CD4-positive, alpha-beta T cell treated with Interleukin-21 for 1 hour (primary cell): ENCODE measurements around the gene PHF23.

Experiments
- DNase-seq: peaks from one replicate; pipeline ENCODE4 v3.0.0-alpha.2; 2020

PHF23 gene

GRCh38 chr17:7239091-7240027 lies at the start of gene PHF23:
PHF23 (minus strand) TSS chr17:7239457; CDS start chr17:7239279, 178 bp downstream.
- peak; percentile 99 for DNase-seq

GRCh38 chr17:7285679-7286078 lies 46.4 kb upstream of the PHF23 start:
- no peak for DNase-seq

- DNase-seq: no peak
Measured at GRCh38 chr17:7284911-7285310, 45.7 kb upstream of the PHF23 start.

DNA sequence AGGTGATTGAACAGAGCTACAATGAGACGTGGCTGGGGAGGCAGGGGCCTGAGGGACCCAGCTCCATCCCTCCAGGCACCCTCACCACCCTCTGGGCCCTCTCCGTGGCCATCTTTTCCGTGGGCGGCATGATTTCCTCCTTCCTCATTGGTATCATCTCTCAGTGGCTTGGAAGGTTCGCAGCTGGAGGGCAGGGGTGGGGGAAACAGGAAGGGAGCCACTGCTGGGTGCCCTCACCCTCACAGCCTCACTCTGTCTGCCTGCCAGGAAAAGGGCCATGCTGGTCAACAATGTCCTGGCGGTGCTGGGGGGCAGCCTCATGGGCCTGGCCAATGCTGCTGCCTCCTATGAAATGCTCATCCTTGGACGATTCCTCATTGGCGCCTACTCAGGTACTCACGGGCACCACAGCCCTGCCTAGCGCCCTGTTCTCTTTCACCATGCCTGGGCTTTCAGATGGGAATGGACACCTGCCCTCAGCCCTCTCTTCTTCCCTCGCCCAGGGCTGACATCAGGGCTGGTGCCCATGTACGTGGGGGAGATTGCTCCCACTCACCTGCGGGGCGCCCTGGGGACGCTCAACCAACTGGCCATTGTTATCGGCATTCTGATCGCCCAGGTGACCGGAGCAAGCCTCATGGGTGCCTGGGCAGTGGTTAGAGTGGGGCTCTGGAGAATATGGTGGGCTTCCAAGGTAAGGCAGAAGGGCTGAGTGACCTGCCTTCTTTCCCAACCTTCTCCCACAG lies 44.4 kb upstream of the PHF23 start:
- no peak for DNase-seq

GRCh38 chr17:7282752-7283321 lies 43.6 kb upstream of the PHF23 start:
- no peak for DNase-seq

GRCh38 chr17:7281953-7282751 lies 42.9 kb upstream of the PHF23 start:
- no peak for DNase-seq

DNA sequence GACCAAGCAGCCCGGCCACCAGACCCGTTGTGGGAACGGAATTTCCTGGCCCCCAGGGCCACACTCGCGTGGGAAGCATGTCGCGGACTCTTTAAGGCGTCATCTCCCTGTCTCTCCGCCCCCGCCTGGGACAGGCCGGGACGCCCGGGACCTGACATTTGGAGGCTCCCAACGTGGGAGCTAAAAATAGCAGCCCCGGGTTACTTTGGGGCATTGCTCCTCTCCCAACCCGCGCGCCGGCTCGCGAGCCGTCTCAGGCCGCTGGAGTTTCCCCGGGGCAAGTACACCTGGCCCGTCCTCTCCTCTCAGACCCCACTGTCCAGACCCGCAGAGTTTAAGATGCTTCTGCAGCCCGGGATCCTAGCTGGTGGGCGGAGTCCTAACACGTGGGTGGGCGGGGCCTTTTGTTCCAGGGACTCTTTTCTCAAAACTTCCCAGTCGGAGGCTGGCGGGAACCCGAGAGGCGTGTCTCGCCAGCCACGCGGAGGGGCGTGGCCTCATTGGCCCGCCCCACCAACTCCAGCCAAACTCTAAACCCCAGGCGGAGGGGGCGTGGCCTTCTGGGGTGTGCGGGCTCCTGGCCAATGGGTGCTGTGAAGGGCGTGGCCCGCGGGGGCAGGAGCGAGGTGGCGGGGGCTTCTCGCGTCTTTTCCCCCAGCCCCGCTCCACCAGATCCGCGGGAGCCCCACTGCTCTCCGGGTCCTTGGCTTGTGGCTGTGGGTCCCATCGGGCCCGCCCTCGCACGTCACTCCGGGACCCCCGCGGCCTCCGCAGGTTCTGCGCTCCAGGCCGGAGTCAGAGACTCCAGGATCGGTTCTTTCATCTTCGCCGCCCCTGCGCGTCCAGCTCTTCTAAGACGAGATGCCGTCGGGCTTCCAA lies 42.1 kb upstream of the PHF23 start, which contains the start of gene SLC2A4:
Gene SLC2A4 (plus strand): TSS at position 645 of the 879 bp plus-strand sequence. CDS start 217 bp downstream, at position 862.
- DNase-seq: peak; percentile 90

- peak; percentile 88 for DNase-seq
Measured at GRCh38 chr17:7280519-7281073, 41.3 kb upstream of the PHF23 start.

- no peak for DNase-seq
Measured at GRCh38 chr17:7279448-7279847, 40.2 kb upstream of the PHF23 start.

DNA sequence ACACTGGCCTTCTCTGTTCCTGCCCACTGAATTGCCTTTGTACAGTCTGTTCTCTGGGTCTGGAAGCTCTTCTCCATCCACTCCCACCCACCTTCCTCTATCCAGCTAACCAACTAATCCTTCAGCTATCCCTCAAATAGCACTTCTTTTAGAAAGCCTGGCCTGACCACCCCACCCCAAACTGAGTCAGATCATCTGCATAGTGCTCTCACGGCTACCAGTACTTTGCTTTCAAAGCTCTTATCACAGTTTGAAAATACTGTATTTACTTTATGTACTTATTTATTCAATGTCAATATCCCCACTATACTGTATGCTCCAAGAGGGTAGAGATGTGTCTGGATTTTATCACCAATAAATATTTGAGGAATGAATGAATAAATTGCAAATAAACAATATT lies 27.5 kb upstream of the PHF23 start:
- no peak for DNase-seq

DNA sequence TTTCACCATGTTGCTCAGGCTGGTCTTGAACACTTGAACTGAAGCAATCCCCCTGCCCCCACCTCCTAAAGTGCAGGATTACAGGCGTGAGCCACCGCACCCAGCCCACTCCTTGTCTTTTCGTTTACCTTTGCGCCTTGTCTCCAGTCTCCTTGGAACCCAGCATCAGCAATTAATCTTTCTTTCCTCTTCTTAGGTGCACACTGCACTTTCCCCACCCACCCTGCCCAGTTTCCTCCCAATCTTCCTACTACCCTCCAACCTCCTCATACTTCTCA lies 24.5 kb upstream of the PHF23 start:
- no peak for DNase-seq

- DNase-seq: no peak
Measured at GRCh38 chr17:7262935-7263800, 23.9 kb upstream of the PHF23 start.

DNA sequence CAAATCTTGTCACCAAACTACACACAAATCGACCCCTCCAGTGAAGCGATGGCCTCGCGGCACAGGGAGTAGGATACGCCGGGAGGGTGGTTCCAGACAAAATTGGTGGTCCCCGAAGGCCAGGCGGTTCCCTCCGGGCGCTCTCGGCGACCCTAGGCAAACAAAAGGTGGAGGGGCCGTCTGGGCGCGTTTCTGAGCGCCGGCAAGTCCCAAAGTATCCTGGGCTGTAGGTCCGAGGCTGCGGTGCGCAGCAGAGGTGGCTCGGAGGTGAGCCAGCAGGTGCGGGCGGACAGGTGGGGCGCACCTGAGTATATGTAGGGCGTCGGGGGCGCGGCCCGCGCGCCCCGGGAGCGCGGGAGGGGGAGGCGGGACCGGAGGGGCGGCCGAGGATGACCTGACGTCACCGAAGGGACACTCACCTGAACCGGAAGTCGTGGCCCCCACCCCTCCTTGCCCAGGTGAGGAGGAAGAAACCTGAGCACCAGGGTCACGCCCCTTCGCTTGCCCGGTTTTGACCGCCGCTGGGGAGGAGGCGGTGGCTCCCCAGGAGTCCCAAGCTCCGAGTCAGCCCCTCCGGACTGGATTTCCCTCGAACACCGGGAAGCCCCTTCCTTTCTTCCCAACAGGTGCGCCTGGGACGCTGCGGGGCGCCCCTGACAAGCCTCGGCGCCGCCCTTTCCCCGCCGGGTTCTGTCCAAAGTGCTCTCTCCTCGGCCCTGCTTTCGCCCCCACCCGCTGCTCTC lies 23.1 kb upstream of the PHF23 start, which contains the start of gene CLDN7:
Gene CLDN7 (minus strand): TSS at position 287 of the 743 bp plus-strand sequence. CDS start 435 bp downstream, outside the sequence.
- no peak for DNase-seq

GRCh38 chr17:7261379-7262191 lies 22.3 kb upstream of the PHF23 start:
- DNase-seq: no peak

DNA sequence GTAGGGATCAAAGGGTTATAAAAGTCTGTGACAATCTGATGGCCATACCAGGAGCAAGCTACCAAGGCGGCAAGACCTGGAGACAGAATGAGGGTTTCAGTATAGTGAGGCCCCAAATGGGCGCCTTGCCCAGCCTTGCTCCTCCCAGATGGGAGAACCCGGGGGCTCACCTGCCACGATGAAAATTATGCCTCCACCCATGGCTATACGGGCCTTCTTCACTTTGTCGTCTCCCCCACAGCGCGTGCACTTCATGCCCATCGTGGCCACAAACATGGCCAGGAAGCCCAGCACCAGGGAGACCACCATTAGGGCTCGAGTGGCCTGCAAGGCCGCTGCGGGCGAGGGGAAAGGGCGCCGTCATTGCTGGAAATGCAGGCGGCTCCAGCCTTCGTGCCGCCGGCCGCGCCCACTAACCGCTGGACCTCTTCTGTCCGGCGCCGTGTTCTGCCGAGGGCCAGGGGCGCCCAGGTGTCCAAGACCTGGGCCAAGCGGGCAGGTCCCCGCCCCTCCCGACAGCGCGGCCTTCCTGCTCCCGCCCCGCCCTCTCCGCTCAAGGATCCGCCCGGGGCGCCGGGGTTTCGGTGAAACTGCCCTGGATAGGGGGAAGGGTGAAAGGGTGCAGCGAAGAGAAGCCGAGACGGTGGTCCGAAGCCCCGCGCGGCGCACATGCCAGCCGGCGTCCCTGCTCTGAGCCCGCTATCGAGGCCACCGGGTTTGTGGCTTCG lies 21.6 kb upstream of the PHF23 start:
- DNase-seq: peak; percentile 44

DNA sequence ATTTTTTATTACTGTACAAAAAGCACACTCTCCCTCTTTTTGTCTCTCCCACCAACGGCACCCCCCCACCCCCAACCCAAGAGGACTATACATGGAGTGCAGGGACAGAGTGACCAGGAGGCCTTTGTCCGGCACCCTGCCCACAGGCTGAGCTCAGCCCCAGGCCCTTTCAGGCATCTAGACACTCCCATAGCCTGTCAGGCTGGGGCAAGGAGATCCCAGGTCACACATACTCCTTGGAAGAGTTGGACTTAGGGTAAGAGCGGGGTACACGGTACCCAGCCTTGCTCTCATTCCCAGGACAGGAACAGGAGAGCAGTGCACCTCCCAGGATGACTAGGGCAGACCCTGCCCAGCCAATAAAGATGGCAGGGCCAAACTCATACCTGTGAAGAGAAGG lies 20.9 kb upstream of the PHF23 start:
- no peak for DNase-seq

DNA sequence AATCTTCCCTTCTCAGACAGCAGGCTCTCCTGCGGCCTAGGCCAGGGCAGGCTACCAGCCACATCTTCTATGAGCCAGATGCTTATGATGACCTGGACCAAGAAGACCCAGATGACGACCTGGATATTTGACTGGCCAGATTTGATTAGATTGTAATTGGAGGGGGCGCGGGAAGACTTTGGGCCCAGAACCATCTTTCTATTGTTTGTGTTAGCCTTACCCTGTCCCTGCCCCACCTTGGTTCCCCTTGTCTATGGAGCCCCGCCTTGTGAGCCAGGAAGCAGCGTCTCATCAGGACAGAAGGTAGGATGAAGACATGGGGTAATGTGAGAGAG lies 20.3 kb upstream of the PHF23 start:
- no peak for DNase-seq
